Measurements from ENCODE around the gene FBXL7. TPM values are rescaled to one million over a fixed set of nuclear protein-coding genes. Genes with fewer than 3 reads are reported as not detected.

Gene FBXL7
- total RNA-seq, 1 donor from 2014 or later, result 4.4 TPM

- no peak for TF ChIP-seq CTCF (IDR thresholded peaks at IDR 0.05; ENCODE audit: insufficient read depth, low read length, poor library complexity, severe bottlenecking)
- Histone ChIP-seq H3K36me3 (ENCODE audit: control insufficient read depth, insufficient read depth, low read length) (no peaks in the 10 kb centered on the region), H3K4me3 (ENCODE audit: low read depth, low read length) (no peak overlapping the region), H3K27me3 (ENCODE audit: control insufficient read depth, insufficient read depth, low read length) (no peaks in the 10 kb centered on the region)
- no peak for DNase-seq (ENCODE audit: low read depth)
These were observed 109.2 kb downstream of the FBXL7 start for GRCh38 chr5:15609076-15609725.

GRCh38 chr5:15610216-15610615 is 110.2 kb downstream of the FBXL7 start:
- Histone ChIP-seq H3K4me3 (ENCODE audit: low read depth, low read length) (no peak overlapping the region), H3K36me3 (ENCODE audit: control insufficient read depth, insufficient read depth, low read length) (no peaks in the 10 kb centered on the region), H3K27me3 (ENCODE audit: control insufficient read depth, insufficient read depth, low read length) (no peaks in the 10 kb centered on the region)
- no peak for DNase-seq (ENCODE audit: low read depth)
- no peak for TF ChIP-seq CTCF (IDR thresholded peaks at IDR 0.05; ENCODE audit: insufficient read depth, low read length, poor library complexity, severe bottlenecking)

GRCh38 chr5:15611008-15611407 is 111.0 kb downstream of the FBXL7 start:
- Histone ChIP-seq H3K36me3 (ENCODE audit: control insufficient read depth, insufficient read depth, low read length) (no peaks in the 10 kb centered on the region), H3K4me3 (ENCODE audit: low read depth, low read length) (no peak overlapping the region), H3K27me3 (ENCODE audit: control insufficient read depth, insufficient read depth, low read length) (no peaks in the 10 kb centered on the region)
- no peak for TF ChIP-seq CTCF (IDR thresholded peaks at IDR 0.05; ENCODE audit: insufficient read depth, low read length, poor library complexity, severe bottlenecking)
- no peak for DNase-seq (ENCODE audit: low read depth)

DNA sequence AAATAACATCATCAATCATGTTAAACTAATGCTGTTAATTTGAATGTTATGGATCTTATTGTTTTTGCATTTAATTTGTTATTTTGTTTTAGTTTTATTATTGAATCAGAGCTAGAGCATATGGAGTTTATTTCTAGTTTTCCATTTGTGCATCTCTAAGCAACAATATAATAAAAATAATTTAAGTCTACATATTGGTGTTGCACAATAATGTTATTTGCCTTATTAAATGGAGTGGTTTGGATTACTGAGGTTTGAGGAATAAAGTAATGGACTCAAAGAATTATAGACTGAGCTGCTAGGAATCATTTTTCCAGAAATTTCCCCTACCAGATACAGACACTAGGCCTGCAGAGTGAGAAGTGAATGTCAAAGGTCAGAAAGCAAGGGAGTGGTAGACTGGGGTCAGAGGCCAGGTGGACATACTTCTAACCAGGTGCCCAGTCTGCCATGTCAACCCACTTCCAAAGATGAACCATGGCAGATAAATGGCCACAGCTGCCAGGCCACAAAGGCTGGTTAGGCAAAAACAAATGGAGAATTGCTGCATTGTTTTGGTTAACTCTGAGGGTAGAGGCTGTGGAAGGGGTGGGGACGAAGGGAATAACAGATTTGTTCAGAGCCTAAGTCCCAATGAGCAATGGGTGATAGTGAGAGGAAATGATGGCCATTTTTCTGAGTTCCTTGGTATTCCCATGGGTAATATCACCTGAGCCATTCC is 113.1 kb downstream of the FBXL7 start:
- no peak for TF ChIP-seq CTCF (IDR thresholded peaks at IDR 0.05; ENCODE audit: insufficient read depth, low read length, poor library complexity, severe bottlenecking)
- no peak overlapping the region for H3K4me3 ChIP-seq (ENCODE audit: low read depth, low read length)
- no peaks in the 10 kb centered on the region for H3K27me3 ChIP-seq (ENCODE audit: control insufficient read depth, insufficient read depth, low read length)
- DNase-seq (ENCODE audit: low read depth), result no peak
- no peaks in the 10 kb centered on the region for H3K36me3 ChIP-seq (ENCODE audit: control insufficient read depth, insufficient read depth, low read length)

GRCh38 chr5:15614679-15615078 is 114.7 kb downstream of the FBXL7 start:
- H3K27me3 ChIP-seq (ENCODE audit: control insufficient read depth, insufficient read depth, low read length), result no peaks in the 10 kb centered on the region
- DNase-seq (ENCODE audit: low read depth), result no peak
- TF ChIP-seq CTCF (IDR thresholded peaks at IDR 0.05; ENCODE audit: insufficient read depth, low read length, poor library complexity, severe bottlenecking), result no peak
- no peak overlapping the region for H3K4me3 ChIP-seq (ENCODE audit: low read depth, low read length)
- no peaks in the 10 kb centered on the region for H3K36me3 ChIP-seq (ENCODE audit: control insufficient read depth, insufficient read depth, low read length)

Data from kidney epithelial cell (primary cell).